ENCODE results near the gene NDRG4.
"Not testable (repeated sequence)": the region's sequence is repeated elsewhere in the genome, so short reads cannot be mapped to it uniquely, and the experiment has no call there.

NDRG4 gene

GRCh38 chr16:58464916-58465731 lies 34.8 kb upstream of the NDRG4 start:
- no peak for DNase-seq (ENCODE audit: low read depth)
- H3K4me3 ChIP-seq (ENCODE audit: low read depth, low read length) = no peak overlapping the region

DNA sequence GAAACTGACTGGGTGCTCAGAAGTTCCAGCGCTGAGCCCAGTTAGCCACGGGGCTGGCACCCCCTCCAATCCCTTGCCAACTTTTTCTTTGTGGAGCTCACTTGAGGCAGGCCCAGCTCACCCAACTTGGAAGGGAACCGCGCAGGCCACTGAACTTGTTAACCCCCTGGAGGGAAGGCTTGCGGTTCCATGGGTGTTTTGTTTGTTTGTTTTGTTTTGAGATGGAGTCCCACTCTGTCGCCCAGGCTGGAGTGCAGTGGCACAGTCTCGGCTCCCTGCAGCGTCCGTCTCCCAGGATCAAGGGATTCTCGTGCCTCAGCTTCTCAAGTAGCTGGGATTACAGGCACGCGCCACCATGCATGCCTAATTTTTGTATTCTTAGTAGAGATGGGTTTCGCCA lies 34.1 kb upstream of the NDRG4 start:
- H3K4me3 ChIP-seq (ENCODE audit: low read depth, low read length) = no peak overlapping the region
- no peak for DNase-seq (ENCODE audit: low read depth)

GRCh38 chr16:58466396-58466795 lies 33.5 kb upstream of the NDRG4 start:
- DNase-seq (ENCODE audit: low read depth) = no peak
- H3K4me3 ChIP-seq (ENCODE audit: low read depth, low read length) = no peak overlapping the region

GRCh38 chr16:58467905-58468304 lies 32.0 kb upstream of the NDRG4 start:
- no peak overlapping the region for H3K4me3 ChIP-seq (ENCODE audit: low read depth, low read length)

DNA sequence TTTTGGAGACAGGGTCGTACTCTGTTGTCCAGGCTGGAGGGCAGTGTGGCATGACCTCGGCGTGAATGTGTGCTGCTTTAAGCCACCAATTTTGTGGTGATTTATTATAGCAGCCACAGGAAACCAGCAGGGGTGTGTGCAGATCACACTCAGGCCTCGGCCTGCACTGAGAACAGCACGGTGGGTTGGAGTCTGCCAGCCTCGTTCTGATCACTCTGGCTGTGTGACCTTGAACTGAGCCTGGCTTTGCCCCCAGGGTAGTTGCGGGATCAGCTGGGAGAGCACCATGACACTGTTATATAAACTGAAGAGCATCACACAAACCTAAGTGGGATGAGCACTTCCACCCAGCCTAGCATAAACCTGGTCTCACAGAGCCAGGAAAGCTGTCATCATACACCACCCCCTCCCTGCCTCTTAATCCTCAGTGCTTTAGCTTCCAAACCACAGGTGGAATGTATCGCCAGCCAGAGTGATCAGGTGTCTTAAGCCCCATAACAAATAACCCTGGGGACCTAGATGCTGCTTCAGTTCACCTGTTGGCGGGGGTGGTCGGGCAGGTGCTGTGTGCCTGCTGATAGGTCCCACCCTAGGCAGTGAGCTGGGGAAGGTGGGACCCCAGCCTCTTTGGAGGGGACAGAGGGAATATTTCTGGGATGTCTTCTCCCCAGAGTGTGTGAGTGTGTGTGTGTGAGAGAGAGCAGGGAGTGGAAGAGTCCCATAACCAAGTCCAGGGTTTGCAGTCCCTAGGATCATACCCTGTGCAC lies 28.6 kb upstream of the NDRG4 start:
- no peak for DNase-seq (ENCODE audit: low read depth)
- no peak overlapping the region for H3K4me3 ChIP-seq (ENCODE audit: low read depth, low read length)

More at GRCh38 chr16:58467905-58468304, 32.0 kb upstream of the NDRG4 start:
- DNase-seq (ENCODE audit: low read depth) = no peak

DNA sequence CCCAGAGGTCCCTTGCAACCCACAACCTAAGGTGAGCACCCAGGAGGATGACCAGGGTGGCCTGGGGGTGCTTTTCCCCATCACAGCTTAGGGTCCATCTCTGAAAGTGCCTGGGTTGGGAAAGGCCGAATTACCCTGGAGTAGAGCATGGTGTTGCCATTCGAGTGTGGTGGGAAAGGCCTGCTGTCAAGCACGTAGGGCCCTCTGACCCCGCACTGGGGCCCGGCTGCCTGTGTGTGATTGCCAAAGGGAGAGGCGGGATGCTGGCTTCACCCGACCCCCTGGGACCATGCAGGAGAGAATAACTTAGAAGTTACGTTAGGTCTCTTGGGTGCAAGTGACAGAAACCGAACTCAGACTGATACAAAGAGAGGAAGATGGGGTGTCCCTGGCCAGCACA lies 27.7 kb upstream of the NDRG4 start:
- no peak for DNase-seq (ENCODE audit: low read depth)
- H3K4me3 ChIP-seq (ENCODE audit: low read depth, low read length) = no peak overlapping the region

GRCh38 chr16:58472827-58473226 lies 27.1 kb upstream of the NDRG4 start:
- DNase-seq (ENCODE audit: low read depth) = no peak
- H3K4me3 ChIP-seq (ENCODE audit: low read depth, low read length) = no peak overlapping the region

DNA sequence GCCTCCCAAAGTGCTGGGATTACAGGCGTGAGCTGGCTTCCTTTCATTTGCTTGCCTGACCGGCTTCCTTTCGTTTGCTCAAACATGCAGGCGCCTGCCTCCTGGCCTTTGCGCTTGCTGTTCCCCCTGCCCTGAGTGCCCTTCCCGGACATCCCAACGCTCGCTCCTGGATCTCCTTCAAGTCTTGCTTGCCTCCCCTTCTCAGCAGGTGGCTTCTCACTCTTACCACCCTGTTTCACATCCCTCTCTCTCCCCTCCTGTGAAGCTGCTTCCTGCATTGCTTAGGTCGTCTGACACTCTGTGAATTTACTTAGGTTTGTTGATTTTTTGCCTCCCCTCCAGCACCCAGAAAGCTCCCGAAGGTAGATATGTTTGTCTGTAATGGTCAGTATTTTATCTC lies 25.6 kb upstream of the NDRG4 start:
- DNase-seq (ENCODE audit: low read depth) = no peak
- H3K4me3 ChIP-seq (ENCODE audit: low read depth, low read length) = no peak overlapping the region

DNA sequence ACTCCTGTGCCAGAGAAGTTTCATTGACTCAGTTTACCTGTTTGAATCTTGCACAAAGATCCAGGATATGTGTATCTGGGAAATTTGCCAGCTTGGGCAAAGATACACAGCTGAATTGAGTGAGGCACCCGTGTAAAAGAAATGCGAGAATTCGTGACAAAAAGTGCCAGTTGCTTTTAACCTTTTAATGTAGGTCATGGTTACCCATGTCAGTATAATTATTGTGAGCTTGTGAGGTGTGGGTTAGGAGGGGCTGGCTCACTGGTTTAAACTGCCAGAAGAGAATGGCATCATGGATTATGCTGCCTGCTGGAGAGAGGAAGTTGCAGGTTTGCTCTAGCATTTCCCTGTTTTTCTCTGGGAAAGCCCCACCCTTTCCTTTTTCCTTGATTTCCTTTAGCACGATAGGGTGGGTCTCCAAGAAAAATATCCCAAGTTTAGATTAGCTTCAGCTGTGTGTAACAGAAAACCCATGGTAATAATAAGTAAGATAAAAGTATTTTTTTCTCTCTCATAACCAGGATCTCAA lies 24.8 kb upstream of the NDRG4 start:
- H3K4me3 ChIP-seq (ENCODE audit: low read depth, low read length) = no peak overlapping the region
- no peak for DNase-seq (ENCODE audit: low read depth)

GRCh38 chr16:58476791-58477190 lies 23.2 kb upstream of the NDRG4 start:
- H3K4me3 ChIP-seq (ENCODE audit: low read depth, low read length) = no peak overlapping the region
- DNase-seq (ENCODE audit: low read depth) = no peak

- DNase-seq (ENCODE audit: low read depth) = no peak
- H3K4me3 ChIP-seq (ENCODE audit: low read depth, low read length) = no peak overlapping the region
These were observed 21.5 kb upstream of the NDRG4 start for GRCh38 chr16:58478427-58478826.

GRCh38 chr16:58481226-58481869 lies 18.6 kb upstream of the NDRG4 start:
- DNase-seq (ENCODE audit: low read depth) = no peak
- H3K4me3 ChIP-seq (ENCODE audit: low read depth, low read length) = no peak overlapping the region

DNA sequence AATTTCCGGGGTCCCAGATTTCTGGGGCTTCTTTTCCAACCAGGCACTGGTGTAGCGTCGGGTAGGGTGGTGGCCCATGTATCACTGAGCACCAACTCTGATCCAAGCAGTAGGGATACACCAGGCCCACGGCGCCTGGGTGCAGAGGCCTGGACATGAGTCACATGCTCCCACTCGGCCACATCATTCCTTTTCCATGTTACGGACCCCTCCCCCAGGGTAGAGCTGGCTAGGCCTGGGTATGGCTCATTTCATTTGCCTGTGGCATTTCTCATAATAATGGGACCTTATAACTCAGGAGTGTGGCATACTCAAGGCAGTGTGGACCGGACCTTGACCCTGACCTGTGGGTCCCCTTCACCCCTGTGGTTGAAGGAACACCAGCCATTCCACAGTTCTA lies 18.0 kb upstream of the NDRG4 start:
- H3K4me3 ChIP-seq (ENCODE audit: low read depth, low read length) = no peak overlapping the region
- DNase-seq (ENCODE audit: low read depth) = no peak

- no peak for DNase-seq (ENCODE audit: low read depth)
- H3K4me3 ChIP-seq (ENCODE audit: low read depth, low read length) = no peak overlapping the region
These were observed 14.6 kb upstream of the NDRG4 start for GRCh38 chr16:58485184-58485887.

DNA sequence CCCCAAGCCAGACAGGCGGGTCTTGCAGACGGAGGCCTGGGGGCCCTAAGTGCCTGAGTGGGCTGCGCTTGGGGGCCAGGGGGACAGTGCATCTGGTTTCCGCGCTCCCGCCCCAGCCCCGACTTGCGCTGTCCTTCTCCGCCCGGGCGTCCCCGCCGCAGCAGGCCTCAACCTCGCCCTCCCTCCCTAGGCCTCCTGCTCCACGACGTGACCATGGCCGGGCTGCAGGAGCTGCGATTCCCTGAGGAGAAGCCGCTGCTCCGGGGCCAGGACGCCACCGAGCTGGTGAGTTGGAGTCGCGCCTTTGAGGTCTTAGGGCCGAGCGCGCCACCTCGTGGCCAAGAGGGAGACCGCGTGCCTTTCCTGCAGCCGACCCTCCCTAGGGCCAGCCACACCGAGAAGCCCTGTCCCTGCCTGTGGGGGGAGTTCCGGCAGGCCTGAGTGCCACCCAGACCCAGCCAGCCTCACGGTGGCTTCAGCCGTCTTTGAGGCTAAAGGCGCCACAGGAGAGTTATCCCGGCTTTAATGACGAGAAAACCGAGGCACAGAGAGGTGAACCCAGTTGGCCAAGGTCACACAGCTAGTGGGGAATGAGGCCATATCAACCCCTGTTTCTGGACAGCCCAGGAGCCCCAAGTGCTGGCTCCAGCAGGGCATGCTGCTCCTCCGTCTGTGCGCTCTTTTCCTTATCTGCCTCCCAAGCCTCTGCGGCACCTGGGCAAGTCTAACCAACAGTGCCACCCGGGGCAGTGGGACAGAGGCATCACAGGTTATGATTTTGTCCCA lies 12.2 kb upstream of the NDRG4 start:
- peak overlapping the region; percentile 25 for H3K4me3 ChIP-seq (ENCODE audit: low read depth, low read length)
- DNase-seq (ENCODE audit: low read depth) = peak; percentile 13

DNA sequence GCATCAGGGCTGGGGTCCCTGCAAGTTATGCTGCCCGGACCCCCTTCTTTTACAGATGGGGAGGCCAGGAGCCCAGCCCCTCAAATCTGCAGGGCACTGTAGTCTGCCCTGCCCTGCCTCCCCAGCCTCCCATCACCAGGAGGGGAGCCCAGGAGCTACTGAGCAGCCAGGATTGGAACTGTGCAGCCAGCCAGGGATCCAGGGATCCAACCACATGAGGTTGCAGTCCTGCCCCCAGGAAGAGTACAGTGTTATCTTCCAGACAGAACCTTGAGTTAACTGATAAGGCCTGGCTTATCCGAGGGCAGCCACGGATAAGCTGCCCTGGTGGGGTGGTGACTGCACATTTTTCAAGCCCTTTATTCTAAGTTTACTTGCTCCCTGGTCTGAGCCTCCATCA lies 11.4 kb upstream of the NDRG4 start:
- DNase-seq (ENCODE audit: low read depth) = no peak
- H3K4me3 ChIP-seq (ENCODE audit: low read depth, low read length) = no peak overlapping the region

DNA sequence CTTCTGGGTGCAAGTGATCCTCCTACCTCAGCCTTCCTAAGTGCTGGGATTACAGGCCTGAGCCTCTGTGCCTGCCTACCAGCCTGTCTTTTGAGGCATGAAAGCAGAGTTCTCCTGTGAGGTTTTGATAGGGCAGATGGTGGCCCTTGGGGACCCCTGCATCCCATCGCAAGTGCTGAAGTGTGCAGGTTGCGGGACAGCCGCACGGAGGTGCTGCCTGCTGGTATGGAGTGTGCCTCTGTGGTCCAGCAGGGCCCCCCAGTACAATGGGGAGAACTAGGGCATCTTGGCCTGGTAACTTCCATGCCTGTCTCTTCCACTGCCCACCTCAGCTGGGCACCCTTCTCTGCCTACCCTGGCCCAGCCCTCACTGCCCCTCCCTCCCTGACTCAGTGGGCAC lies 9.9 kb upstream of the NDRG4 start:
- no peak overlapping the region for H3K4me3 ChIP-seq (ENCODE audit: low read depth, low read length)
- no peak for DNase-seq (ENCODE audit: low read depth)

DNA sequence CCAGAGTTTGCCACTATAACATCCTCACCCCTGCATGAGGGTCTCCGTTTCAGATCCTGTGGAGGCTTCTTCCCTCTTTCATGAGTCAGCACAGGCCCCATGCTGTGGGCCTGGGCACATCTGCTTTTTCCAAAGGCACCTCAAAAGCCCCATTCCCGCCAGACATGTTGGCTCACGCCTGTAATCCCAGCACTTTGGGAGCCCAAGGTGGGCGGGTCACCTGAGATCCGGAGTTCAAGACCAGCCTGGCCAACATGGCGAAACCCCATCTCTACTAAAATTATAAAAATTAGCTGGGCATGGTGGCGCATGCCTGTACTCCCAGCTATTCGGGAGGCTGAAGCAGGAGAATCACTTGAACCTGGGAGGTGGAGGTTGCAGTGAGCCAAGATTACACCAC lies 9.4 kb upstream of the NDRG4 start:
- not testable (repeated sequence) for DNase-seq (ENCODE audit: low read depth); H3K4me3 ChIP-seq (ENCODE audit: low read depth, low read length)

DNA sequence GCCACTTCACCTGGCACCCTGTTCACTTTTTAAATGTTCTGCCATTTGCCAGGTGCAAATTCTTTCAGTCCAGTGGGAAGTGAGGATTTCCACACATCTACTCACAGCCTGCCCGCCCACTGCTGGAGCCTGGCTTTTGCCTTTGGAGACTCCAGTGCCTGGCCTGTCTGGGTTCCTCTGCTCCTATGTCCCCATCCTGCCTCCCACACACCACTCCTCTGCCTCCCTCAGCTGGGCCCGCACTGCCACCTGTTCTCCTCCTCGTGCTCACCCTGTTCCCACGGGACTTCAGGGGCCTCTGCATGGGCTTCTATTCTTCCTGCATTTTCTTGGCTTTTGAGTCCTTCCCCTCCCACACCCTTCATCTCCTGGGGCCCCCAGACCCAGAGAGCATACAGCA lies 7.9 kb upstream of the NDRG4 start:
- no peak overlapping the region for H3K4me3 ChIP-seq (ENCODE audit: low read depth, low read length)
- no peak for DNase-seq (ENCODE audit: low read depth)

All from skeletal muscle cell (primary cell).